ENCODE results near the gene ZNF232.
"Not testable (repeated sequence)": the region's sequence is repeated elsewhere in the genome, so short reads cannot be mapped to it uniquely, and the experiment has no call there.

Gene ZNF232

GRCh38 chr17:5131146-5131715, 19.6 kb upstream of the ZNF232 start:
- H3K79me2 ChIP-seq (ENCODE audit: insufficient read depth, low read length): no peaks in the 10 kb centered on the region
- no peak overlapping the region for H2AFZ ChIP-seq (ENCODE audit: low read length)
- H3K27me3 ChIP-seq (ENCODE audit: insufficient read depth, low read length, poor library complexity, severe bottlenecking): no peaks in the 10 kb centered on the region
- H3F3A ChIP-seq (ENCODE audit: low read depth): no peaks in the 10 kb centered on the region
- H3K36me3 ChIP-seq (ENCODE audit: insufficient read depth, low read length): no peaks in the 10 kb centered on the region
- TF ChIP-seq, protein P1, sequence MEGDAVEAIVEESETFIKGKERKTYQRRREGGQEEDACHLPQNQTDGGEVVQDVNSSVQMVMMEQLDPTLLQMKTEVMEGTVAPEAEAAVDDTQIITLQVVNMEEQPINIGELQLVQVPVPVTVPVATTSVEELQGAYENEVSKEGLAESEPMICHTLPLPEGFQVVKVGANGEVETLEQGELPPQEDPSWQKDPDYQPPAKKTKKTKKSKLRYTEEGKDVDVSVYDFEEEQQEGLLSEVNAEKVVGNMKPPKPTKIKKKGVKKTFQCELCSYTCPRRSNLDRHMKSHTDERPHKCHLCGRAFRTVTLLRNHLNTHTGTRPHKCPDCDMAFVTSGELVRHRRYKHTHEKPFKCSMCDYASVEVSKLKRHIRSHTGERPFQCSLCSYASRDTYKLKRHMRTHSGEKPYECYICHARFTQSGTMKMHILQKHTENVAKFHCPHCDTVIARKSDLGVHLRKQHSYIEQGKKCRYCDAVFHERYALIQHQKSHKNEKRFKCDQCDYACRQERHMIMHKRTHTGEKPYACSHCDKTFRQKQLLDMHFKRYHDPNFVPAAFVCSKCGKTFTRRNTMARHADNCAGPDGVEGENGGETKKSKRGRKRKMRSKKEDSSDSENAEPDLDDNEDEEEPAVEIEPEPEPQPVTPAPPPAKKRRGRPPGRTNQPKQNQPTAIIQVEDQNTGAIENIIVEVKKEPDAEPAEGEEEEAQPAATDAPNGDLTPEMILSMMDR (conservative IDR thresholded peaks at IDR 0.05; ENCODE audit: low read length): no peak
- TF ChIP-seq EZH2phosphoT487 (IDR thresholded peaks at IDR 0.05; ENCODE audit: borderline replicate concordance): no peak
- no peaks in the 10 kb centered on the region for H4K20me1 ChIP-seq (ENCODE audit: insufficient read depth, low read length, poor library complexity, severe bottlenecking)
- H3K9me3 ChIP-seq (ENCODE audit: insufficient read depth, low read depth, low read length): no peaks in the 10 kb centered on the region
- no peaks in the 10 kb centered on the region for H3K9me2 ChIP-seq (replicated peaks; ENCODE audit: low read depth, low read length)
- H3K4me1 ChIP-seq (ENCODE audit: insufficient read depth, low read length, poor library complexity, severe bottlenecking): no peaks in the 10 kb centered on the region
- H3K4me3 ChIP-seq (ENCODE audit: low read length, poor library complexity, severe bottlenecking): no peak overlapping the region
- H3K9ac ChIP-seq (ENCODE audit: low read depth, low read length, poor library complexity, severe bottlenecking): no peak overlapping the region
- H3K4me2 ChIP-seq (ENCODE audit: low read depth, low read length, poor library complexity, severe bottlenecking): no peak overlapping the region

GRCh38 chr17:5130687-5131086, 19.0 kb upstream of the ZNF232 start:
- not testable (repeated sequence) for H3K9me3 ChIP-seq (ENCODE audit: insufficient read depth, low read depth, low read length); H3K9me2 ChIP-seq (replicated peaks; ENCODE audit: low read depth, low read length); H3K4me3 ChIP-seq (ENCODE audit: low read length, poor library complexity, severe bottlenecking); H4K20me1 ChIP-seq (ENCODE audit: insufficient read depth, low read length, poor library complexity, severe bottlenecking); H3K36me3 ChIP-seq (ENCODE audit: insufficient read depth, low read length); H3K27me3 ChIP-seq (ENCODE audit: insufficient read depth, low read length, poor library complexity, severe bottlenecking); H3F3A ChIP-seq (ENCODE audit: low read depth); H3K4me2 ChIP-seq (ENCODE audit: low read depth, low read length, poor library complexity, severe bottlenecking); H3K4me1 ChIP-seq (ENCODE audit: insufficient read depth, low read length, poor library complexity, severe bottlenecking); H2AFZ ChIP-seq (ENCODE audit: low read length); H3K79me2 ChIP-seq (ENCODE audit: insufficient read depth, low read length); H3K9ac ChIP-seq (ENCODE audit: low read depth, low read length, poor library complexity, severe bottlenecking)

GRCh38 chr17:5130261-5130660, 18.6 kb upstream of the ZNF232 start:
- H3K4me1 ChIP-seq (ENCODE audit: insufficient read depth, low read length, poor library complexity, severe bottlenecking): not testable (repeated sequence)

DNA sequence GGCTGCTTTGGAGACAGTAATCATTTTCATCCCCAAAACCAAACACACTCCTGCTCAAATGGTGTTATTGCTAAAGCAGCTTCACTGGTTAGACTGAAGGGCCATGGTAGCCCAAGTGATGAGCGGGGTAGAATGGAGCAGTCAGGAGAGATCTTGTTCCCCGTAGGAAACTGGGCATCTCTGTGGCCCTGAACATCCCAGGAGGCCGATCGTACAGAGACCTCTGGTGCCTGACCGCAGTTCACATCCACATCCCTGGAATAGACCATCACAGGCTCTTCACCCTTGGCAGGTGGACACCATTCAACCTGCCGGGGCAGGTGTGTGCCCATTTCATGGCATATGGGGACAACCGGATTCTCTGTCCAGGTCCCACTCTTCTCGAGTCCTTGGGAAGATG, 18.1 kb upstream of the ZNF232 start:
- not testable (repeated sequence) for H3K9ac ChIP-seq (ENCODE audit: low read depth, low read length, poor library complexity, severe bottlenecking); H3K79me2 ChIP-seq (ENCODE audit: insufficient read depth, low read length)

More at GRCh38 chr17:5130261-5130660, 18.6 kb upstream of the ZNF232 start:
- H3K79me2 ChIP-seq (ENCODE audit: insufficient read depth, low read length); H3F3A ChIP-seq (ENCODE audit: low read depth); H2AFZ ChIP-seq (ENCODE audit: low read length); H3K9ac ChIP-seq (ENCODE audit: low read depth, low read length, poor library complexity, severe bottlenecking); H3K4me2 ChIP-seq (ENCODE audit: low read depth, low read length, poor library complexity, severe bottlenecking); H4K20me1 ChIP-seq (ENCODE audit: insufficient read depth, low read length, poor library complexity, severe bottlenecking); H3K9me3 ChIP-seq (ENCODE audit: insufficient read depth, low read depth, low read length); H3K4me3 ChIP-seq (ENCODE audit: low read length, poor library complexity, severe bottlenecking); H3K9me2 ChIP-seq (replicated peaks; ENCODE audit: low read depth, low read length); H3K36me3 ChIP-seq (ENCODE audit: insufficient read depth, low read length); H3K27me3 ChIP-seq (ENCODE audit: insufficient read depth, low read length, poor library complexity, severe bottlenecking): not testable (repeated sequence)

More for the DNA sequence above, 18.1 kb upstream of the ZNF232 start:
- not testable (repeated sequence) for H3K27me3 ChIP-seq (ENCODE audit: insufficient read depth, low read length, poor library complexity, severe bottlenecking); H3K4me3 ChIP-seq (ENCODE audit: low read length, poor library complexity, severe bottlenecking); H3K9me3 ChIP-seq (ENCODE audit: insufficient read depth, low read depth, low read length); H2AFZ ChIP-seq (ENCODE audit: low read length); H3F3A ChIP-seq (ENCODE audit: low read depth); H4K20me1 ChIP-seq (ENCODE audit: insufficient read depth, low read length, poor library complexity, severe bottlenecking); H3K36me3 ChIP-seq (ENCODE audit: insufficient read depth, low read length); H3K4me1 ChIP-seq (ENCODE audit: insufficient read depth, low read length, poor library complexity, severe bottlenecking); H3K4me2 ChIP-seq (ENCODE audit: low read depth, low read length, poor library complexity, severe bottlenecking); H3K9me2 ChIP-seq (replicated peaks; ENCODE audit: low read depth, low read length)

Measured in Loucy (cell line).